Smooth muscle cell (in vitro differentiated cells): ENCODE measurements around the gene ST3GAL3. TPM values are rescaled to one million over a fixed set of nuclear protein-coding genes. Genes with fewer than 3 reads are reported as not detected.

Experiments
- DNase-seq: peaks from one replicate; lab custom pipeline; 2025; ENCODE audit not compliant: unreplicated experiment; lab: John Stamatoyannopoulos, UW
- H2AFZ ChIP-seq: fragments of 200-600 bp; sonication (generic); 2 replicates; pipeline ENCODE4 v1.6.0; 2016; ENCODE audit warnings: antibody characterized with exemption, low read depth, mild to moderate bottlenecking
- H3F3A ChIP-seq: fragments of 200-600 bp; sonication (generic); 2 replicates; pipeline ENCODE4 v1.6.0; 2017; ENCODE audit warnings: antibody characterized with exemption, low read depth
- H3K27ac ChIP-seq: fragments of 200-600 bp; sonication (generic); 2 replicates; pipeline ENCODE4 v1.5.1; 2016; ENCODE audit warnings: low read depth, mild to moderate bottlenecking
- H3K27me3 ChIP-seq: fragments of 200-600 bp; sonication (generic); 2 replicates; pipeline ENCODE4 v1.6.1; 2016; ENCODE audit warnings: low read depth, mild to moderate bottlenecking
- H3K36me3 ChIP-seq: fragments of 200-600 bp; sonication (generic); 2 replicates; pipeline ENCODE4 v1.5.1; 2016; ENCODE audit warnings: low read depth
- H3K4me1 ChIP-seq: fragments of 200-600 bp; sonication (generic); 2 replicates; pipeline ENCODE4 v1.5.1; 2016; ENCODE audit warnings: low read depth
- H3K4me2 ChIP-seq: fragments of 200-600 bp; sonication (generic); 2 replicates; pipeline ENCODE4 v1.6.0; 2016; ENCODE audit warnings: mild to moderate bottlenecking
- H3K4me3 ChIP-seq: fragments of 200-600 bp; sonication (generic); 2 replicates; pipeline ENCODE4 v1.5.1; 2016; ENCODE audit warnings: mild to moderate bottlenecking
- H3K79me2 ChIP-seq: fragments of 200-600 bp; sonication (generic); 2 replicates; pipeline ENCODE4 v1.6.0; 2016; ENCODE audit warnings: low read depth, mild to moderate bottlenecking
- H3K9ac ChIP-seq: fragments of 200-600 bp; sonication (generic); 2 replicates; pipeline ENCODE4 v1.6.0; 2016; ENCODE audit warnings: low read depth
- H3K9me3 ChIP-seq: fragments of 200-600 bp; sonication (generic); replicated peaks from 2 replicates; pipeline ENCODE4 v1.5.1; 2016; ENCODE audit warnings: low read depth
- H4K20me1 ChIP-seq: fragments of 200-600 bp; sonication (generic); 2 replicates; pipeline ENCODE4 v1.6.0; 2016; ENCODE audit warnings: low read depth
- WGBS: methylation state at CpG from one replicate; pipeline ENCODE4 v1.1.7; 2016; ENCODE audit warnings: low lambda C conversion rate; 5-methylcytosine and 5-hydroxymethylcytosine counted together
- polyA plus RNA-seq: library from polyadenylated mRNA; unstranded; fragments of >200 nt; fragmentation: Nextera tagmentation; extraction: Ambion mirVana; gene quantifications from 2 replicates; pipeline ENCODE4 v1.2.1, GENCODE V29; 2016
- total RNA-seq: library from RNA; depleted of rRNA; stranded (reverse); fragments of >200 nt; gene quantifications from 2 replicates; pipeline ENCODE4 v1.2.3, GENCODE V29; 2014
- TF ChIP-seq, protein P1 (sequence below): fragments of 200-600 bp; sonication (generic); IDR thresholded peaks from 2 replicates; pipeline ENCODE4 v1.5.1; 2017; ENCODE audit warnings: borderline replicate concordance, mild to moderate bottlenecking, antibody characterized with exemption; ENCODE audit not compliant: insufficient read depth, poor library complexity, severe bottlenecking

ST3GAL3 gene
- total and polyA plus RNA-seq, 2 experiments from 2014 or later: 16.0 to 16.6 TPM

DNA sequence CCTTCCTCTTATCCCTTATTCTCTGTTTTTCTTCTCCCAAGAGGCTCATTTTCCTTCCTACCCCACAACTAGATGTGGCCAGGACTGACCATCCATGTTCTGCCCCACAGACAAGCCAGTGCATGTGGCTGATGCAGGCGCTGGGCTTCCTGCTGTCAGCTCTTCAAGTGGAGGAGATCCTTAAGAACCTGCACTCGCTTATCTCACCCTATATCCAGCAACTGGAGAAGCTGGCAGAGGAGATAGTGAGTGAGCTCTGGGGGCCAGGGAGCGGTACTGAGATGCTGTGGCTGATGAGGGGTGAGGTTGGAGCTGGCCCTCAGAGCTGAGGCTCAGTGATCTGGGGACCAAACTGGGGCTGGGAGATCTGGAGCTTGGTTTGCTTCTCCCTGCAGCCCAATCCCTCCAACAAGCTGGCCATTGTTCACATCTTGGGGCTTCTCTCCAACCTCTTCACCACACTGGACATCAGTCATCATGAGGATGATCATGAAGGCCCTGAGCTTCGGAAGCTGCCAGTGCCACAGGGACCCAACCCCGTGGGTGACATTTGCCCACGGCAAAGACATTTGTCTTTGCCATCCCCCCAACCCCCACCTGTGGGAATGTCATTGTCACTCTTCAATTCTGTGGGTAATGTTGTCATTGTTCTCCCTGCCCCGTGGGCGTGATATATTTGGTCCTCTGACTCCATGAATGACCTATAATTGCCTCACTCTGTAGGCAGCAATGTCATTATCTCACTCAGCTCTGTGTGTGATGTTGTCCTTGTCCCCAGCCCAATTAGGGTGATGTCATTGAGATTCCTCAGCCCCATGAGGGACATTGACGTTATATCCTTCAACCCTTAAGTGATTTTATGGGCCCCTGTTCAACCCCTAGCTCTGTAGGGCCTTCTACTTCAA lies 251.3 kb downstream of the ST3GAL3 start:
- H3K36me3 ChIP-seq: no peaks in the 10 kb centered on the region
- H3K4me2 ChIP-seq: no peak overlapping the region
- H3F3A ChIP-seq: no peaks in the 10 kb centered on the region
- no peak overlapping the region for H3K27ac ChIP-seq
- H3K4me1 ChIP-seq: no peaks in the 10 kb centered on the region
- no peak overlapping the region for H3K4me3 ChIP-seq
- H3K27me3 ChIP-seq: no peaks in the 10 kb centered on the region
- WGBS: 92% methylated on average over 9 of the region's 9 CpGs
- H3K9me3 ChIP-seq: no peaks in the 10 kb centered on the region
- no peak overlapping the region for H3K9ac ChIP-seq
- no peaks in the 10 kb centered on the region for H3K79me2 ChIP-seq
- no peak for DNase-seq
- TF ChIP-seq, protein P1, sequence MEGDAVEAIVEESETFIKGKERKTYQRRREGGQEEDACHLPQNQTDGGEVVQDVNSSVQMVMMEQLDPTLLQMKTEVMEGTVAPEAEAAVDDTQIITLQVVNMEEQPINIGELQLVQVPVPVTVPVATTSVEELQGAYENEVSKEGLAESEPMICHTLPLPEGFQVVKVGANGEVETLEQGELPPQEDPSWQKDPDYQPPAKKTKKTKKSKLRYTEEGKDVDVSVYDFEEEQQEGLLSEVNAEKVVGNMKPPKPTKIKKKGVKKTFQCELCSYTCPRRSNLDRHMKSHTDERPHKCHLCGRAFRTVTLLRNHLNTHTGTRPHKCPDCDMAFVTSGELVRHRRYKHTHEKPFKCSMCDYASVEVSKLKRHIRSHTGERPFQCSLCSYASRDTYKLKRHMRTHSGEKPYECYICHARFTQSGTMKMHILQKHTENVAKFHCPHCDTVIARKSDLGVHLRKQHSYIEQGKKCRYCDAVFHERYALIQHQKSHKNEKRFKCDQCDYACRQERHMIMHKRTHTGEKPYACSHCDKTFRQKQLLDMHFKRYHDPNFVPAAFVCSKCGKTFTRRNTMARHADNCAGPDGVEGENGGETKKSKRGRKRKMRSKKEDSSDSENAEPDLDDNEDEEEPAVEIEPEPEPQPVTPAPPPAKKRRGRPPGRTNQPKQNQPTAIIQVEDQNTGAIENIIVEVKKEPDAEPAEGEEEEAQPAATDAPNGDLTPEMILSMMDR: no peak
- no peak overlapping the region for H2AFZ ChIP-seq
- H4K20me1 ChIP-seq: peaks cover 22% of the 10 kb centered on the region

DNA sequence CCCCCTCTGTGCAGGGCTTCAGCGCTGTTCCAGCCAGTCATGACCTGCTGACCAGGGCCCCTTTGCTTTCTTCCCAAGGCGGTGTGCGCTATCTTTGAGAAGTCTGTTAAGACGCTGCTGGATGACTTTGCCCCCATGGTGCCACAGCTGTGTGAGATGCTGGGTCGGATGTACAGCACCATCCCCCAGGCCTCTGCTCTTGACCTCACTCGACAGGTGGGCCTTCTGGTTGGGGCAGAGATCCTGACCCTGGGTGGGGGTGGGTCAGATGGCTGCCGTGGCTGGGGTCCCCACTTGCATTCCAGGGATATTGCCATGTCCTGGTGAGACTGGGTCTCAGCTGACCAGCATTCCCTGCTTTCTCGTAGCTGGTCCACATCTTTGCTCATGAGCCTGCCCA lies 253.5 kb downstream of the ST3GAL3 start:
- Histone ChIP-seq H3K79me2 (no peaks in the 10 kb centered on the region), H3K36me3 (no peaks in the 10 kb centered on the region)

DNA sequence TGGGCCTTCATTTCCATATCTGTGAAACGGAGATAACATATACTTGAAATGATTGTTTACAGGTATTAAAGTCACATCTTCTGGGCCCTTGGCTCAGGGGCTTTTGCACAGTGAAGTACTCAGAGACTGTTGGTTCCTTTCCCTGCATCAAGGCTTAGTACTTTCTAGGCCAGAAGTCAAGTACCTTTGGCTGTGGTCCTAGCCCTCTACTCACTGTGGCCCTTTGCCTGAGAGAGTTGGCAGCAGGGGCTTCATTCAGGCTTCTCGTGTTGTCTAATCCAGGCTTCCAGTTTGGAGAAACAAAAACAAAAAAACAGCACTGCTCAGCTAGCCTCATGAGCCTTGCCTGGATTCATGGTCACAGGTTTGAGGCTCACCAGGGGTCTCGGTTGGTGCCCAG lies 254.4 kb downstream of the ST3GAL3 start:
- H3K4me2 ChIP-seq: no peak overlapping the region
- no peak overlapping the region for H3K9ac ChIP-seq
- TF ChIP-seq, protein P1: no peak
- no peak for DNase-seq
- no peak overlapping the region for H3K4me3 ChIP-seq
- no peaks in the 10 kb centered on the region for H3K9me3 ChIP-seq
- no peak overlapping the region for H2AFZ ChIP-seq
- no peak overlapping the region for H3K27ac ChIP-seq
- no peaks in the 10 kb centered on the region for H3K36me3 ChIP-seq
- no peaks in the 10 kb centered on the region for H4K20me1 ChIP-seq
- no peaks in the 10 kb centered on the region for H3K79me2 ChIP-seq
- no peaks in the 10 kb centered on the region for H3K4me1 ChIP-seq
- WGBS: 93% methylated on average over 3 of the region's 3 CpGs
- no peaks in the 10 kb centered on the region for H3K27me3 ChIP-seq
- H3F3A ChIP-seq: no peaks in the 10 kb centered on the region

More for the DNA sequence above, 253.5 kb downstream of the ST3GAL3 start:
- Histone ChIP-seq H3K27me3 (no peaks in the 10 kb centered on the region), H2AFZ (no peak overlapping the region), H3K4me3 (no peak overlapping the region), H3K4me1 (no peaks in the 10 kb centered on the region), H3F3A (no peaks in the 10 kb centered on the region), H3K9me3 (no peaks in the 10 kb centered on the region), H3K4me2 (no peak overlapping the region), H3K27ac (no peak overlapping the region), H4K20me1 (no peaks in the 10 kb centered on the region), H3K9ac (no peak overlapping the region)
- DNase-seq: no peak
- TF ChIP-seq, protein P1: no peak
- 92% methylated on average over 7 of the region's 8 CpGs for WGBS
